Neuronal stem cell (in vitro differentiated cells): ENCODE results near the gene LIFR. TPM values are rescaled to one million over a fixed set of nuclear protein-coding genes. Genes with fewer than 3 reads are reported as not detected.

Source experiments
- DNase-seq: peaks from one replicate; pipeline ENCODE4 v3.0.0-alpha.2; 2013; ENCODE audit warnings: low spot score
- H2AFZ ChIP-seq: one replicate; pipeline ENCODE4 v1.6.1; 2013; ENCODE audit warnings: mild to moderate bottlenecking, low read length, inconsistent platforms
- H2AK5ac ChIP-seq: 2 replicates; pipeline ENCODE4 v1.6.1; 2013; ENCODE audit warnings: low read depth, mild to moderate bottlenecking, inconsistent platforms, low read length, moderate library complexity, mixed read lengths
- H2BK120ac ChIP-seq: 2 replicates; pipeline ENCODE4 v1.6.1; 2013; ENCODE audit warnings: low read depth, mild to moderate bottlenecking, inconsistent platforms, low read length, moderate library complexity, mixed read lengths
- H2BK12ac ChIP-seq: one replicate; pipeline ENCODE4 v1.6.1; 2013; ENCODE audit warnings: low read length, inconsistent platforms
- H2BK15ac ChIP-seq: 2 replicates; pipeline ENCODE4 v1.6.1; 2013; ENCODE audit warnings: mild to moderate bottlenecking, low read length, inconsistent platforms, mixed read lengths
- H2BK5ac ChIP-seq: one replicate; pipeline ENCODE4 v1.6.1; 2013; ENCODE audit warnings: inconsistent platforms, mild to moderate bottlenecking, low read length, moderate library complexity
- H3K14ac ChIP-seq: one replicate; pipeline ENCODE4 v1.6.1; 2013; ENCODE audit warnings: low read length, inconsistent platforms
- H3K18ac ChIP-seq: 2 replicates; pipeline ENCODE4 v1.6.1; 2013; ENCODE audit warnings: low read length, inconsistent platforms
- H3K23ac ChIP-seq: 2 replicates; pipeline ENCODE4 v1.6.1; 2013; ENCODE audit warnings: low read depth, mild to moderate bottlenecking, mixed read lengths, low read length, inconsistent platforms; ENCODE audit not compliant: poor library complexity
- H3K27ac ChIP-seq: replicated peaks from 3 replicates; pipeline ENCODE4 v1.5.1; 2013; ENCODE audit warnings: low read length, inconsistent platforms
- H3K27me3 ChIP-seq, 3 experiments: 2 replicates each; pipeline ENCODE4 v1.6.1; 2013; ENCODE audit warnings: low read length in 3 of 3, mild to moderate bottlenecking in 2 of 3, inconsistent platforms in 1 of 3, low read depth in 1 of 3, mixed read lengths in 1 of 3, moderate library complexity in 1 of 3; ENCODE audit not compliant: control insufficient read depth in 3 of 3, insufficient read depth in 3 of 3
- H3K36me3 ChIP-seq, 2 donors: replicated peaks in 1 of 2; 2 replicates each; pipeline ENCODE4 v1.6.1; 2013; ENCODE audit warnings: low read length in 2 of 2; ENCODE audit not compliant: control insufficient read depth in 2 of 2, insufficient read depth in 2 of 2
- H3K4ac ChIP-seq: 2 replicates; pipeline ENCODE4 v1.6.1; 2013; ENCODE audit warnings: inconsistent platforms, mild to moderate bottlenecking, low read length, moderate library complexity
- H3K4me1 ChIP-seq, 2 donors: 1 replicate in 1 of 2; 2 replicates in 1 of 2; pipeline ENCODE4 v1.6.1; 2013; ENCODE audit warnings: low read length in 2 of 2, low read depth in 1 of 2; ENCODE audit not compliant: control insufficient read depth in 2 of 2, insufficient read depth in 1 of 2
- H3K4me2 ChIP-seq: one replicate; pipeline ENCODE4 v1.6.1; 2013; ENCODE audit warnings: mild to moderate bottlenecking, low read length, inconsistent platforms; ENCODE audit not compliant: insufficient read depth, poor library complexity, severe bottlenecking
- H3K4me3 ChIP-seq, 2 donors: 2 replicates each; pipeline ENCODE4 v1.5.1; 2013; ENCODE audit warnings: low read length in 2 of 2, mild to moderate bottlenecking in 2 of 2, inconsistent platforms in 1 of 2, moderate library complexity in 1 of 2
- H3K79me1 ChIP-seq: one replicate; pipeline ENCODE4 v1.6.1; 2013; ENCODE audit warnings: low read depth, mild to moderate bottlenecking, inconsistent platforms, low read length, moderate library complexity
- H3K9ac ChIP-seq: one replicate; pipeline ENCODE4 v1.6.1; 2013; ENCODE audit warnings: mild to moderate bottlenecking, low read depth, low read length, inconsistent platforms; ENCODE audit not compliant: poor library complexity
- H3K9me3 ChIP-seq, 2 donors: replicated peaks in 1 of 2; 2 replicates each; pipeline versions ENCODE3 to v1.6.1; 2013; ENCODE audit warnings: low read length in 2 of 2, mild to moderate bottlenecking in 2 of 2, inconsistent platforms in 1 of 2, low read depth in 1 of 2, mixed read lengths in 1 of 2, moderate library complexity in 1 of 2; ENCODE audit not compliant: control insufficient read depth in 2 of 2, insufficient read depth in 1 of 2
- H4K8ac ChIP-seq: one replicate; pipeline ENCODE4 v1.6.1; 2013; ENCODE audit warnings: low read depth, mild to moderate bottlenecking, inconsistent platforms, low read length, moderate library complexity
- H4K91ac ChIP-seq: one replicate; pipeline ENCODE4 v1.6.1; 2013; ENCODE audit warnings: low read length, low read depth, mild to moderate bottlenecking, inconsistent platforms; ENCODE audit not compliant: poor library complexity
- WGBS, 2 donors: extraction: QIAGEN DNeasy Blood & Tissue Kit; methylation state at CpG; one replicate each; pipeline ENCODE4 v1.1.7; 2013; ENCODE audit warnings: missing lambda C conversion rate in 2 of 2, mixed read lengths in 1 of 2; ENCODE audit not compliant: insufficient read length in 2 of 2, insufficient replicate concordance in 1 of 2; ENCODE audit errors: extremely low coverage in 2 of 2; 5-methylcytosine and 5-hydroxymethylcytosine counted together
- small RNA-seq: library from polyadenylated mRNA; stranded (forward); fragments of <200 nt; extraction: miRNeasy Mini kit (QIAGEN cat#:217004); gene quantifications from one replicate; pipeline ENCODE3, GENCODE V24; 2013; ENCODE audit not compliant: insufficient read depth

LIFR gene

GRCh38 chr5:38426986-38427950 lies 129.2 kb downstream of the LIFR start:
- no peak for DNase-seq
- Histone ChIP-seq H2BK120ac (no peak overlapping the region), H4K91ac (no peak overlapping the region), H3K23ac (no peak overlapping the region), H2BK12ac (no peak overlapping the region), H3K79me1 (no peaks in the 10 kb centered on the region), H3K9me3 (no peaks in the 10 kb centered on the region), H3K4me1 (peaks cover 0 to 2% of the 10 kb centered on the region in 2 donors), H2BK5ac (no peak overlapping the region), H4K8ac (no peak overlapping the region), H3K27me3 (no peaks in the 10 kb centered on the region), H3K14ac (no peak overlapping the region), H2AK5ac (no peak overlapping the region), H3K4me2 (no peak overlapping the region), H3K18ac (no peak overlapping the region), H2AFZ (peak overlapping the region; percentile 38), H2BK15ac (no peak overlapping the region), H3K27ac (no peak overlapping the region), H3K9ac (no peak overlapping the region), H3K4me3 (no peak overlapping the region), H3K36me3 (no peaks in the 10 kb centered on the region), H3K4ac (no peak overlapping the region)
- no CpG with 5 or more reads among the region's 9 CpGs for WGBS, 2 donors

- no peak overlapping the region for H2BK15ac ChIP-seq
- H2BK120ac ChIP-seq: no peak overlapping the region
- peak overlapping the region; percentile 1 for H3K18ac ChIP-seq
- H3K27me3 ChIP-seq: no peaks in the 10 kb centered on the region
- no peak overlapping the region for H2AK5ac ChIP-seq
- H3K9me3 ChIP-seq: no peaks in the 10 kb centered on the region
- H3K36me3 ChIP-seq: no peaks in the 10 kb centered on the region
- H4K8ac ChIP-seq: no peak overlapping the region
- H3K27ac ChIP-seq: no peak overlapping the region
- H2AFZ ChIP-seq: peak overlapping the region; percentile 38
- H3K4me3 ChIP-seq: no peak overlapping the region
- DNase-seq: no peak
- WGBS, 2 donors: no CpG with 5 or more reads among the region's 1 CpG
- no peak overlapping the region for H3K4ac ChIP-seq
- H3K4me1 ChIP-seq: peaks cover 0 to 2% of the 10 kb centered on the region in 2 donors
- no peak overlapping the region for H2BK12ac ChIP-seq
- no peak overlapping the region for H4K91ac ChIP-seq
- no peak overlapping the region for H3K9ac ChIP-seq
- H3K14ac ChIP-seq: no peak overlapping the region
- H2BK5ac ChIP-seq: no peak overlapping the region
- H3K23ac ChIP-seq: no peak overlapping the region
- no peak overlapping the region for H3K4me2 ChIP-seq
- no peaks in the 10 kb centered on the region for H3K79me1 ChIP-seq
Measured at GRCh38 chr5:38426490-38426889, 130.0 kb downstream of the LIFR start.

Small RNA genes within 50 kb of the gene (small RNA-seq; reads per million reads assigned to genes)
- gene AC091839.1: not detected
- gene MIR3650: not detected
